GM12873 (cell line): Measurements from ENCODE around the gene PRRX1.

Source experiments
- CTCF ChIP-seq: IDR thresholded peaks from 2 replicates; pipeline ENCODE4 v1.5.1; 2012; ENCODE audit warnings: low read depth, mild to moderate bottlenecking, moderate library complexity, low read length, control low read depth; ENCODE audit not compliant: insufficient read depth; ENCODE audit errors: missing control alignments

The PRRX1 gene

GRCh38 chr1:170711682-170712081, 47.8 kb downstream of the PRRX1 start:
- TF ChIP-seq CTCF: no peak

GRCh38 chr1:170714163-170714562, 50.2 kb downstream of the PRRX1 start:
- TF ChIP-seq CTCF: no peak

GRCh38 chr1:170714938-170715337, 51.0 kb downstream of the PRRX1 start:
- no peak for TF ChIP-seq CTCF

- TF ChIP-seq CTCF: no peak
These were observed 53.0 kb downstream of the PRRX1 start for GRCh38 chr1:170716835-170717429.

GRCh38 chr1:170720661-170721060, 56.7 kb downstream of the PRRX1 start:
- no peak for TF ChIP-seq CTCF

- TF ChIP-seq CTCF: no peak
These were observed 57.7 kb downstream of the PRRX1 start for GRCh38 chr1:170721621-170722020.

GRCh38 chr1:170723518-170723917, 59.6 kb downstream of the PRRX1 start:
- no peak for TF ChIP-seq CTCF
